Mucosa of rectum (tissue), 2 donors: ENCODE results near the gene AP5Z1.

ENCODE experiments used
- H3K27ac ChIP-seq, 2 donors: one replicate each; pipeline ENCODE4 v1.7.0; 2013; ENCODE audit warnings: inconsistent platforms in 2 of 2, low read depth in 2 of 2, low read length in 2 of 2
- H3K27me3 ChIP-seq, 2 donors: one replicate each; pipeline ENCODE4 v1.7.0; 2013; ENCODE audit warnings: low read length in 2 of 2; ENCODE audit not compliant: control insufficient read depth in 2 of 2, insufficient read depth in 2 of 2
- H3K36me3 ChIP-seq, 2 donors: one replicate each; pipeline ENCODE4 v1.7.0; 2013; ENCODE audit warnings: low read length in 2 of 2; ENCODE audit not compliant: control insufficient read depth in 2 of 2, insufficient read depth in 2 of 2
- H3K4me1 ChIP-seq, 2 donors: one replicate each; pipeline ENCODE4 v1.7.0; 2013; ENCODE audit warnings: low read length in 2 of 2, mild to moderate bottlenecking in 1 of 2; ENCODE audit not compliant: control insufficient read depth in 2 of 2, insufficient read depth in 2 of 2
- H3K4me3 ChIP-seq, 2 donors: one replicate each; pipeline ENCODE4 v1.7.0; 2013; ENCODE audit warnings: low read length in 2 of 2
- H3K9ac ChIP-seq, 2 donors: one replicate each; pipeline ENCODE4 v1.7.0; 2013; ENCODE audit warnings: low read length in 2 of 2, low read depth in 1 of 2, mild to moderate bottlenecking in 1 of 2
- H3K9me3 ChIP-seq, 2 donors: one replicate each; pipeline ENCODE4 v1.7.0; 2013; ENCODE audit warnings: low read length in 2 of 2; ENCODE audit not compliant: control insufficient read depth in 2 of 2
- donor health status: healthy.
- donor health status: Normal muscosa, but diverticular disease.

The AP5Z1 gene

DNA sequence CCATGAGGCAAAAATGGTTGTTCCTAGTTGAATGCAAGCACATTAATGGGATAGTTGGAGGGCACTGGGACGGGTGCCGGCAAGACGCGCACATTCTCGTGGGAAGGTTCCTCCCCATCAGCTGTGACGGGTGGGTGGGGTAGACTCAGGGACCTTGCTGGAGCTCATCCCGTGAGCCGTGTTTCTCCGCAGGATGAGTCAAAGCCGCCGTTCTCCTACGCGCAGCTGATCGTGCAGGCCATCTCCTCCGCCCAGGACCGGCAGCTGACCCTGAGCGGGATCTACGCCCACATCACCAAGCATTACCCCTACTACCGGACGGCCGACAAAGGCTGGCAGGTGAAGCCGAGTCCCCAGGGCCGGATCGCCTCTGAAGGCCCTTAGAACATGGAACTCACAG is 20.4 kb upstream of the AP5Z1 start:
- peaks cover 2 to 3% of the 10 kb centered on the region in 2 donors for H3K4me1 ChIP-seq

DNA sequence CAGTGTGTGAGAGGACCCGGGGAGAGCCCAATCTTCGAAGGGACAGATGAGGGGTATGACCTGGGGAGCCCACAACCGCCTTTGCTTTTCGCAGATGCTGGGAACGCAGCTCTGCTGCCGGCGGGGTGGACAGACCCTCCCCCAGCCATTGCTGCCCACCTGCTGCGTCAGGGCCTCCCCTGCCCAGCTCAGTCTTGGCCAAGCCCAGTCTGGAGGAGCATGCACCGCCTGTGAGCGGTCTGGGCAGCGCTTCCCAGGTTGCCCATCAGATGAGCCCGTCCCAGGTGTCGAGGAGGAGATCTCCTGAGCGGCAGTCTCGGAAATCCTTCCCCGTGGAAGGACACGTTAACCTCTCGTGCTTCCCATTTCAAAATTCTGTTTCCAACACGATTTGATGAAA is 17.3 kb upstream of the AP5Z1 start:
- no peak overlapping the region for H3K4me3 ChIP-seq

More for the DNA sequence above, 20.4 kb upstream of the AP5Z1 start:
- Histone ChIP-seq H3K4me3 (no peak overlapping the region), H3K27me3 (no peaks in the 10 kb centered on the region), H3K27ac (no peak overlapping the region), H3K9me3 (no peaks in the 10 kb centered on the region), H3K36me3 (peaks cover 34 to 37% of the 10 kb centered on the region in 2 donors), H3K9ac (no peak overlapping the region)

DNA sequence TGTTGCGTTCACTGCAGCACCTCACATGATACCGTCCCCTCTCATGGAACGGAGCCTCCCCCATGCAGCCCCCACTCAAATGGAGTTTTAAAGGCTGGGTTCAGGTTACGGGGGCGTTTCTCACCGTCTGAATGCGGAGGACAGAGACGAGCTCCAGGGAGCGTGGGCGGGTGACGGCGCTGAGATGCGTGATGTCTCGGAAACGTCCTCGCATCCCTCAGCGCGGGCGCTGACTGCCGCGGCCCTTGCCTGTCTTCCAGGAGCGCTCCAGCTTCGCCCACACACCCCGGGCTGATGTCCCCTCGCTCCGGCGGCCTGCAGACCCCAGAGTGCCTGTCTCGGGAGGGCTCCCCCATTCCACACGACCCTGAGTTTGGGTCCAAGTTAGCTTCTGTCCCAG is 16.6 kb upstream of the AP5Z1 start:
- peaks cover 53 to 62% of the 10 kb centered on the region in 2 donors for H3K36me3 ChIP-seq

More for the DNA sequence above, 17.3 kb upstream of the AP5Z1 start:
- H3K36me3 ChIP-seq = peaks cover 47 to 55% of the 10 kb centered on the region in 2 donors
- H3K9ac ChIP-seq = no peak overlapping the region
- H3K27me3 ChIP-seq = no peaks in the 10 kb centered on the region
- H3K27ac ChIP-seq = no peak overlapping the region
- no peaks in the 10 kb centered on the region for H3K9me3 ChIP-seq
- H3K4me1 ChIP-seq = peaks cover 2 to 3% of the 10 kb centered on the region in 2 donors

DNA sequence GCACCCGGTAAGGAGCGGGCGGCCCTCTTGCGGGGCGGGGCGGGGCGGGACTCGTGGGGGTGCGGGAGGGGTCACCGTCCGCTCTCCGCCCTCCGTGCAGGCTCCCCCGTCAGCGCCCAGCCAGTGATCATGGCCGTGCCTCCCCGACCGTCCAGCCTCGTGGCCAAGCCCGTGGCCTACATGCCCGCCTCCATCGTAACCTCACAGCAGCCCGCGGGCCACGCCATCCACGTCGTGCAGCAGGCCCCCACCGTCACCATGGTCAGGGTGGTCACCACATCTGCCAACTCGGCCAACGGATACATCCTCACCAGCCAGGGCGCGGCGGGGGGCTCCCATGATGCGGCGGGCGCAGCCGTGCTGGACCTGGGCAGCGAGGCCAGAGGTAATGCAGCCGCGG is 16.2 kb upstream of the AP5Z1 start:
- Histone ChIP-seq H3K27ac (no peak overlapping the region), H3K4me3 (no peak overlapping the region), H3K9me3 (no peaks in the 10 kb centered on the region), H3K9ac (no peak overlapping the region), H3K27me3 (no peaks in the 10 kb centered on the region), H3K4me1 (no peaks in the 10 kb centered on the region), H3K36me3 (peaks cover 57 to 64% of the 10 kb centered on the region in 2 donors)

More for the DNA sequence above, 16.6 kb upstream of the AP5Z1 start:
- Histone ChIP-seq H3K27ac (no peak overlapping the region), H3K27me3 (no peaks in the 10 kb centered on the region), H3K4me1 (peaks cover 0 to under 1% of the 10 kb centered on the region in 2 donors), H3K9ac (no peak overlapping the region), H3K9me3 (no peaks in the 10 kb centered on the region), H3K4me3 (no peak overlapping the region)

DNA sequence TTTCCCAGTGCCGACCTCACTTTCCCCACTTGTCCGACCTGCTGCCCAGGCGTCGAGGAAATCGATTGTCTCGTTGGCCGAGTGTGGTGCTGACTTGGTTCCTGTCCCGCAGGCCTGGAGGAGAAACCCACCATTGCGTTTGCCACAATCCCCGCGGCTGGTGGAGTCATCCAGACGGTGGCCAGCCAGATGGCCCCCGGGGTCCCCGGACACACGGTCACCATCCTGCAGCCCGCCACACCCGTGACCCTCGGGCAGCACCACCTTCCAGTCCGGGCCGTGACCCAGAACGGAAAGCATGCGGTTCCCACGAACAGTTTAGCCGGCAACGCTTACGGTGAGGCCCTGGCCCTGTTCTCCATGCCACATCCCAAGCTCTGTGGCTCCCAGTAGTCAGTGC is 14.5 kb upstream of the AP5Z1 start:
- Histone ChIP-seq H3K27ac (no peak overlapping the region), H3K36me3 (peaks cover 51 to 52% of the 10 kb centered on the region in 2 donors), H3K4me3 (no peak overlapping the region), H3K9me3 (no peaks in the 10 kb centered on the region), H3K9ac (no peak overlapping the region), H3K4me1 (no peaks in the 10 kb centered on the region), H3K27me3 (no peaks in the 10 kb centered on the region)

DNA sequence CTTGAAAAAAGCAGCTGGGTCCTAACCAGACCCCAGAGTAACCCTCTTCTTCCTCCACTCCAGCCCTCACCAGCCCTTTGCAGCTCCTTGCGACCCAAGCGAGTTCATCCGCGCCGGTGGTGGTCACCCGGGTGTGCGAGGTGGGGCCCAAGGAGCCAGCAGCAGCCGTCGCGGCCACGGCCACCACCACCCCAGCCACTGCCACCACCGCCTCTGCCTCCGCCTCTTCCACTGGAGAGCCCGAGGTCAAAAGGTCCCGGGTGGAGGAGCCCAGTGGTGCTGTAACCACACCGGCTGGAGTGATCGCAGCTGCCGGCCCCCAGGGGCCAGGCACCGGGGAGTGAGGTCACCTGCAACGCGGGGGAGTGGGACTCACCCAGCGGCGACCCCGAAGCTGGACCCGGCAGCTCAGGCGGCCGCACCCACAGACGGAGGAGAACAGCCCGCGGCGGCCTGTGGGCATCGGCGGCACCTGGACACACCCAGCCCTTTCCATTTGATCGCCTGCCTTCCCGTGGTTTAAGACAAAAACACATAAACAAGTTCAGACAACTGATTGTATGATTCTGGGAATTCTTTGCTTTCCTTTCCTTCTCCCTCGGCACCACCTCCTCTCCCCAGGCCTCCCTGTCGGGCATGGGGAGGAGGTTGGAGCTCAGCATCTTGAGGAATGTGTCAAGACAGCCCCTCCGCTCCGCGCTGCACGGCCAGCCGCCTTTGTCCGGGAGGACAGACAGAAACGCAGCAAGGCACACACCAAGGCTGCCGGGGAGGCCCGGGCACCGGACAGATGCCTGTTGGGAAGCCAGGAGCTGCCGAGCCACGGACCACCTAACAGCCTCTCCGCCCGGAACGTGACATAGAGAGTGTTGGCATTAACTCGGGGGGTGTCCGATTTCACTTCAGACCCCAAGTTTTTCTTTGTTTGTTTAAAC is 13.0 kb upstream of the AP5Z1 start:
- H3K9ac ChIP-seq = no peak overlapping the region
- H3K27me3 ChIP-seq = no peaks in the 10 kb centered on the region
- H3K36me3 ChIP-seq = peaks cover 44 to 50% of the 10 kb centered on the region in 2 donors
- no peaks in the 10 kb centered on the region for H3K4me1 ChIP-seq
- H3K9me3 ChIP-seq = no peaks in the 10 kb centered on the region
- no peak overlapping the region for H3K4me3 ChIP-seq
- H3K27ac ChIP-seq = no peak overlapping the region

DNA sequence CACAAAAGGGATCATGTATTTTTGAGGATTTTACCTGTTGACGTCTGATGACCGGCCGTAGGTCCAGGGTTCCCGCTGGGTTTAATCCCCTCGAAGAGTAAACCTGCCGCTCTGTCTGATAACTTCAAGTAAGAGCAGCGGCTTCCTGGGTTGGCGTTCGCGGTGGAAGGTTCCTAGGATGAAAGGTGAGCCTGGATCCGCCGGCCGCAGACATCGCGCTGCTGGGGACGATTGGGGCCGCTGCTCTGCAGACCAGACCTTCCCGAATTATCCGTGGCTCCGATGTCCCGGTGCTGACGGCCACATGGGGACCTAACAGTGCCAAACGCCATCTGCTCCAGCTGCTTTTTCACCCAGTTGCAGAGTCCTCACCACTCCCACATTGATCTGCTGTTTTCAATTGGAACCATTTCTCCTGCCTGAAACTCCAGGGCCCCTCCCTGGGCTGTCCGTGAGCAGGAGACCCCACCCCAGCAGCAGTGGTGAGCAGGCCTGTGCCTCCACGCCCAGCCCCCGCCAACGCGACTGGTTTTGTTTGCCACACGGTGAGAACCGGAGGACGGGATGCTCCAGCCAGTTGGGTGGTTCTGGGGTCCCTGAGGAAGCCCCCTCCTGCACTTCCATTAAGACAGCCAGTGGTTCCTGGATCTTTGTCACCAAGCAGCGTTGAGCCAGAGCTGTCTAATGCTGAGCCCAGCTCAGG is 12.2 kb upstream of the AP5Z1 start:
- Histone ChIP-seq H3K9me3 (no peaks in the 10 kb centered on the region), H3K27me3 (no peaks in the 10 kb centered on the region), H3K27ac (no peak overlapping the region), H3K4me3 (no peak overlapping the region), H3K4me1 (no peaks in the 10 kb centered on the region), H3K36me3 (peaks cover 38 to 43% of the 10 kb centered on the region in 2 donors), H3K9ac (no peak overlapping the region)

DNA sequence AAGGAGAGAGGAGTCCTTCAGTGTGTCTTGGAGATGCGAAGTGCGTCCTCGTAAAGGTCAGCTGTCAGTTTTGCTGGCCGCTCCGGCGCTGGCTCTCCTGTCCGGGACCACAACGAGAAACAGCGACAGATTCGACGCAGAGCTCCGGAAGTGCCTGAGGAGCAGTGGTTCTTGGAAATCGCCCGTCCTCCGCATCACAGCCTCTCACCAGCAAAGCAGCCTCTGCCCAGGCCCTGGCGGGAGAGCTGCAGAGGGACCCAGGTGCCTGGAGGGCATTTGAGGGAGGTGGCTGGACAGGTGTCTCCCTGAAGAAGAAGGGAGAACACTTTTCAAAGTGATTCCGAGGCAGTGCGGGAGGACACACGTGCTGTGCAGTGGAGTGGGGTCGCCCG is 11.6 kb upstream of the AP5Z1 start:
- H3K4me3 ChIP-seq = no peak overlapping the region
- H3K27me3 ChIP-seq = no peaks in the 10 kb centered on the region
- H3K9me3 ChIP-seq = no peaks in the 10 kb centered on the region
- peaks cover 38 to 39% of the 10 kb centered on the region in 2 donors for H3K36me3 ChIP-seq
- H3K4me1 ChIP-seq = no peaks in the 10 kb centered on the region
- H3K27ac ChIP-seq = no peak overlapping the region
- no peak overlapping the region for H3K9ac ChIP-seq

DNA sequence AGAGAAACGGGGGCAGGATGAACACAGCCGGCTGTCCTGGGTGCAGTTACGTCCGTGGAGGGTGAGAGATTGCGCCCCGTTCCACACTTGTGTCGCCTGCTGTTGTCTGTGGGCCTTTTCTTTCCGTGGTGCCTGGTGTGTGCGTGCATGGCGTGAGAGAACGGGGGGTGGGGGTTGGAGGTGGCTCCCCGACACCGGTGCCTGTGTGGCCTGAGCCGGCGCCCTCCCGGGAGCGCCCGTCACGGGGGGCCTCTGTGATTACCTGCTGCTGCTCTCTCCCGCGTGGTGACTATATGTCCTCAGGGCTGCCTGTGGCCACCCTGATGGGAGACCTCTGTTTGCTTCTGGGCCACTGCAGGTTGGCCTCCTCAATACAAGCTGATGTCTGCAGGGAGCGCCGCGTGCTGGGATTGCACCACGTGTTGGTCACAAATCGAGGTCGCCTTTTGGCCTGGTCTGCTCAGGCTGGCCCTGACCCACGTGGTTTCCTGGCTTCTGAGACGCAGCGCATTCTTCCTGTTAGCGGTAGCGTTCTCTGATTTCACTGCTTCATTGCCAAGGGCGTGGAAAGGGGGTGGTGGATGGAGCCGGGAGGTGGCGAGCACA is 10.9 kb upstream of the AP5Z1 start:
- Histone ChIP-seq H3K9me3 (no peaks in the 10 kb centered on the region), H3K36me3 (peaks cover 34 to 37% of the 10 kb centered on the region in 2 donors), H3K9ac (no peak overlapping the region), H3K27ac (no peak overlapping the region), H3K4me1 (no peaks in the 10 kb centered on the region), H3K4me3 (no peak overlapping the region), H3K27me3 (no peaks in the 10 kb centered on the region)
